A673 (cell line): ENCODE results near the gene NTNG1. TPM values are rescaled to one million over a fixed set of nuclear protein-coding genes. Genes with fewer than 3 reads are reported as not detected.

Experiments used
- BruUV-seq: library from RNA; stranded (reverse); fragments of 400-500 nt; replicated peaks from 2 replicates; lab custom pipeline; 2021; lab: Mats Ljungman, UMichigan
- CTCF ChIA-PET: fragments of 300-600 bp; sonication (Branson Sonifier 250); formaldehyde crosslinking; loops from one replicate; lab custom pipeline; 2022; ENCODE audit warnings: antibody characterized with exemption; lab: Charles Lee
- POLR2A ChIA-PET: fragments of 300-600 bp; sonication (Branson Sonifier 250); formaldehyde crosslinking; loops from one replicate; lab custom pipeline; 2022; ENCODE audit warnings: antibody characterized with exemption; ENCODE audit not compliant: low non-redundant PET; lab: Charles Lee
- DNase-seq: peaks from one replicate; pipeline ENCODE4 v3.0.0-alpha.2; 2015; ENCODE audit warnings: low spot score
- H3K27ac ChIP-seq: fragments of 200-600 bp; sonication (generic); 2 replicates; pipeline ENCODE4 v1.5.1; 2016; ENCODE audit warnings: mixed run types, low read depth, mild to moderate bottlenecking, mixed read lengths, antibody characterized with exemption, low read length; ENCODE audit not compliant: poor library complexity, severe bottlenecking
- H3K27me3 ChIP-seq: fragments of 200-600 bp; sonication (generic); replicated peaks from 2 replicates; pipeline ENCODE4 v1.6.1; 2017; ENCODE audit warnings: mixed run types, low read depth, mild to moderate bottlenecking, mixed read lengths, antibody characterized with exemption, low read length; ENCODE audit not compliant: insufficient read depth, poor library complexity
- H3K36me3 ChIP-seq: fragments of 200-600 bp; sonication (generic); 2 replicates; pipeline ENCODE4 v1.6.1; 2016; ENCODE audit warnings: mixed run types, mild to moderate bottlenecking, mixed read lengths, antibody characterized with exemption, low read length; ENCODE audit not compliant: insufficient read depth, poor library complexity, severe bottlenecking
- H3K4me1 ChIP-seq: fragments of 200-600 bp; sonication (generic); 2 replicates; pipeline ENCODE4 v1.6.1; 2017; ENCODE audit warnings: mixed run types, mild to moderate bottlenecking, mixed read lengths, antibody characterized with exemption, low read length; ENCODE audit not compliant: insufficient read depth, poor library complexity, severe bottlenecking
- H3K4me3 ChIP-seq: fragments of 200-600 bp; sonication (generic); 2 replicates; pipeline ENCODE4 v1.5.1; 2016; ENCODE audit warnings: low read depth, mixed run types, mild to moderate bottlenecking, mixed read lengths, low read length; ENCODE audit not compliant: poor library complexity, severe bottlenecking
- H3K9me3 ChIP-seq: fragments of 200-600 bp; sonication (generic); 2 replicates; pipeline ENCODE4 v1.6.1; 2016; ENCODE audit warnings: mixed run types, low read depth, mild to moderate bottlenecking, mixed read lengths, antibody characterized with exemption, low read length; ENCODE audit not compliant: poor library complexity, severe bottlenecking
- EZH2 ChIP-seq: fragments of 200-600 bp; sonication (generic); IDR thresholded peaks from 2 replicates; pipeline ENCODE4 v1.6.1; 2017; ENCODE audit warnings: borderline replicate concordance, low read depth, mild to moderate bottlenecking, mixed read lengths, antibody characterized with exemption, low read length; ENCODE audit not compliant: poor library complexity, severe bottlenecking
- intact Hi-C: fragments of 100-400 bp; cut with micrococcal nuclease; formaldehyde crosslinking; loops from one replicate; pipeline ENCODE4 v1.10.0; 2022; ENCODE audit not compliant: unreplicated experiment
- total RNA-seq: library from RNA; stranded (reverse); gene quantifications from 2 replicates; pipeline ENCODE4 v1.2.3, GENCODE V29; 2021
- TF ChIP-seq, protein P1 (sequence below): fragments of 300-800, 200-600 bp; sonication (generic); conservative IDR thresholded peaks from 2 replicates; pipeline ENCODE4 v1.5.1; 2017; ENCODE audit warnings: low read depth, mild to moderate bottlenecking, antibody characterized with exemption, low read length, moderate library complexity, mixed read lengths

NTNG1 gene
- total RNA-seq, 1 experiment from 2014 or later = 91.5 TPM

DNA sequence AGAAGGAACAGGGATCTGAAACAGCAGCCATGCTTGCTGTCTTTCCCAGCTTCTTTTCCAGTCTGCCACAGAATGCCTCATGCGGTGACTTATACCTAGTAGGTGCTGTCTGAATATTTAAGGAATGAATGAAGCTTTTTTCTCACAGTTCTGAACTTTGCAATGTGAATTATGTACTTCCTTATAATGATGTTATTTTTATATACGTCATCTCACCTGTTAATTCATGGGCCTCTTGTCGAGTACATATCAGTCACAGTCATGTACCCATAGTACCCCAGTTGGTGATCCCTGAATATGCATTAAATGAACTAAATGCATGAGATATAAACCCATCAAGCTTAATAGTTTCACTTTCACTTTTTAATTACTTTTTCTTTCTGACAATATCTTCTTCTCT is 132.7 kb downstream of the NTNG1 start:
- Histone ChIP-seq H3K27me3 (no peaks in the 10 kb centered on the region), H3K4me3 (no peak overlapping the region), H3K4me1 (peaks cover 61% of the 10 kb centered on the region), H3K36me3 (peaks cover 16% of the 10 kb centered on the region), H3K27ac (no peak overlapping the region), H3K9me3 (peaks cover 11% of the 10 kb centered on the region)
- no peak for TF ChIP-seq EZH2
- TF ChIP-seq, protein P1, sequence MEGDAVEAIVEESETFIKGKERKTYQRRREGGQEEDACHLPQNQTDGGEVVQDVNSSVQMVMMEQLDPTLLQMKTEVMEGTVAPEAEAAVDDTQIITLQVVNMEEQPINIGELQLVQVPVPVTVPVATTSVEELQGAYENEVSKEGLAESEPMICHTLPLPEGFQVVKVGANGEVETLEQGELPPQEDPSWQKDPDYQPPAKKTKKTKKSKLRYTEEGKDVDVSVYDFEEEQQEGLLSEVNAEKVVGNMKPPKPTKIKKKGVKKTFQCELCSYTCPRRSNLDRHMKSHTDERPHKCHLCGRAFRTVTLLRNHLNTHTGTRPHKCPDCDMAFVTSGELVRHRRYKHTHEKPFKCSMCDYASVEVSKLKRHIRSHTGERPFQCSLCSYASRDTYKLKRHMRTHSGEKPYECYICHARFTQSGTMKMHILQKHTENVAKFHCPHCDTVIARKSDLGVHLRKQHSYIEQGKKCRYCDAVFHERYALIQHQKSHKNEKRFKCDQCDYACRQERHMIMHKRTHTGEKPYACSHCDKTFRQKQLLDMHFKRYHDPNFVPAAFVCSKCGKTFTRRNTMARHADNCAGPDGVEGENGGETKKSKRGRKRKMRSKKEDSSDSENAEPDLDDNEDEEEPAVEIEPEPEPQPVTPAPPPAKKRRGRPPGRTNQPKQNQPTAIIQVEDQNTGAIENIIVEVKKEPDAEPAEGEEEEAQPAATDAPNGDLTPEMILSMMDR = no peak
- POLR2A ChIA-PET = interaction anchor here (0.6 kb wide), 1 partner anchor 470 kb away, joined by 3 read pairs; no protein-coding TSS in a partner anchor
- CTCF ChIA-PET = interaction anchor here (0.5 kb wide), 1 partner anchor 131 kb away, joined by 6 read pairs; no protein-coding TSS in a partner anchor
- no peak for DNase-seq
- intact Hi-C loops = no loop called here
- no TSS peak for BruUV-seq

DNA sequence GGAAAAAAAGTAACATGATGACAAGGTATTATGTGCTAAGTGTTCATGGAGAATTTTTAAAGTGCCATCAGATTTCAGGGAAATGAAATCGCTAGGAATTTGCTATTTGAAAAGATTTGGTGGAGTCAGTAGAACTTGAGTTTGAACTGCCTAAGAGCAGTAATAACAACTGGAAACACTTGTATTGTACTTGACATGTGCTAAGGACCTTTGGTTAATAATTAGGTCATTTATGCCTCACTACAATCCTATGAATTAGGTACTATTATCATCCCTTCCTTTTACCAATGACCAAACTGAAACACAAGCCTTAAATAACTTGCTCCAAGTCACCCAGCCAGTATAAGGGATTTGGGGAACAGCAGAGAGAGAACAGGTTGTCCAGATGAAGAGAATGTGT is 133.4 kb downstream of the NTNG1 start:
- no TSS peak for BruUV-seq
- Histone ChIP-seq H3K27me3 (no peaks in the 10 kb centered on the region), H3K27ac (no peak overlapping the region), H3K4me3 (no peak overlapping the region), H3K4me1 (peaks cover 68% of the 10 kb centered on the region), H3K36me3 (peaks cover 11% of the 10 kb centered on the region), H3K9me3 (peaks cover 9% of the 10 kb centered on the region)
- no peak for DNase-seq
- ChIA-PET POLR2A (no interaction called here), CTCF (no interaction called here)
- TF ChIP-seq, protein P1 = no peak
- no peak for TF ChIP-seq EZH2
- intact Hi-C loops = no loop called here

DNA sequence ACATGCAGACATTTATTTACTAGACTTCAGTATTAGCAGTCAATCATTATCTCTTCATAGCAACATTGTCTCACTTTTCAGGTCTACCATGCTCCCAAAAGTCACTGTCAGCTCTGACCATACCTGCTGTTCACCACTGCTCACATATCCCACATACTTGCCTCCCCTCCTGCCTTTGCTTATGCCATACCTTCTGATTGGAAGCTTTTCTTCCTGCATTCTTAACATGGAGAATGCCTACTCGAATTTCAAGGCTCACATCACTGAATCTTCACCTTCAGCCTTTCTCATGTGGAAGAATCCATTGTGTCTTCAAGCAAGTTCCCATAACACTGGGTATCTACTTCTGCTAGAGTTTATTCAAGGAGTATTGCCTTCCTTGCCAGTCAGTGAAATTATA is 135.4 kb downstream of the NTNG1 start:
- Histone ChIP-seq H3K4me3 (no peak overlapping the region), H3K4me1 (peaks cover 77% of the 10 kb centered on the region), H3K9me3 (no peaks in the 10 kb centered on the region), H3K36me3 (no peaks in the 10 kb centered on the region), H3K27ac (peak overlapping the region; percentile 5), H3K27me3 (no peaks in the 10 kb centered on the region)
- intact Hi-C loops = no loop called here
- ChIA-PET CTCF (interaction anchor here (2.0 kb wide), 1 partner anchor 253 kb away, joined by 10 read pairs; no protein-coding TSS in a partner anchor), POLR2A (no interaction called here)
- no TSS peak for BruUV-seq
- DNase-seq = peak; percentile 30
- TF ChIP-seq, protein P1 = no peak
- no peak for TF ChIP-seq EZH2
